ENCODE results near the gene PTPRD. TPM values are rescaled to one million over a fixed set of nuclear protein-coding genes. Genes with fewer than 3 reads are reported as not detected.

PTPRD gene
- total RNA-seq, 1 experiment from 2014 or later = not detected

GRCh38 chr9:8725635-8726034 is 1887.2 kb downstream of the PTPRD start:
- DNase-seq (ENCODE audit: low spot score) = no peak
- intact Hi-C loops (cut with micrococcal nuclease; ENCODE audit: unreplicated experiment) = no loop called here
- TF ChIP-seq CTCF (conservative IDR thresholded peaks at IDR 0.05; ENCODE audit: low read depth, low read length) (no peak), EZH2 (IDR thresholded peaks at IDR 0.05; ENCODE audit: borderline replicate concordance, low read depth, low read length, poor library complexity, severe bottlenecking) (no peak)
- CTCF ChIA-PET = no interaction called here
- Histone ChIP-seq H3K27me3 (replicated peaks; ENCODE audit: insufficient read depth, low read depth, low read length, poor library complexity) (no peaks in the 10 kb centered on the region), H3K36me3 (ENCODE audit: insufficient read depth, low read length, poor library complexity, severe bottlenecking) (no peaks in the 10 kb centered on the region), H3K27ac (ENCODE audit: low read depth, low read length, poor library complexity, severe bottlenecking) (no peak overlapping the region), H3K4me1 (ENCODE audit: insufficient read depth, low read length, poor library complexity, severe bottlenecking) (no peaks in the 10 kb centered on the region), H3K9me3 (ENCODE audit: low read depth, low read length, poor library complexity, severe bottlenecking) (no peaks in the 10 kb centered on the region), H3K4me3 (ENCODE audit: low read depth, low read length, poor library complexity, severe bottlenecking) (no peak overlapping the region)
- BruUV-seq (replicated peaks) = no TSS peak
- POLR2A ChIA-PET (ENCODE audit: low non-redundant PET) = no interaction called here

GRCh38 chr9:8724284-8725018 is 1888.4 kb downstream of the PTPRD start:
- TF ChIP-seq EZH2 (IDR thresholded peaks at IDR 0.05; ENCODE audit: borderline replicate concordance, low read depth, low read length, poor library complexity, severe bottlenecking) = no peak
- TF ChIP-seq CTCF (conservative IDR thresholded peaks at IDR 0.05; ENCODE audit: low read depth, low read length) = no peak
- no peak overlapping the region for H3K4me3 ChIP-seq (ENCODE audit: low read depth, low read length, poor library complexity, severe bottlenecking)
- POLR2A ChIA-PET (ENCODE audit: low non-redundant PET) = no interaction called here
- DNase-seq (ENCODE audit: low spot score) = no peak
- BruUV-seq (replicated peaks) = no TSS peak
- no peaks in the 10 kb centered on the region for H3K36me3 ChIP-seq (ENCODE audit: insufficient read depth, low read length, poor library complexity, severe bottlenecking)
- H3K9me3 ChIP-seq (ENCODE audit: low read depth, low read length, poor library complexity, severe bottlenecking) = no peaks in the 10 kb centered on the region
- intact Hi-C loops (cut with micrococcal nuclease; ENCODE audit: unreplicated experiment) = no loop called here
- no peaks in the 10 kb centered on the region for H3K4me1 ChIP-seq (ENCODE audit: insufficient read depth, low read length, poor library complexity, severe bottlenecking)
- CTCF ChIA-PET = no interaction called here
- H3K27me3 ChIP-seq (replicated peaks; ENCODE audit: insufficient read depth, low read depth, low read length, poor library complexity) = no peaks in the 10 kb centered on the region
- H3K27ac ChIP-seq (ENCODE audit: low read depth, low read length, poor library complexity, severe bottlenecking) = no peak overlapping the region

- DNase-seq (ENCODE audit: low spot score) = peak; percentile 9
- Histone ChIP-seq H3K27me3 (replicated peaks; ENCODE audit: insufficient read depth, low read depth, low read length, poor library complexity) (no peaks in the 10 kb centered on the region), H3K4me3 (ENCODE audit: low read depth, low read length, poor library complexity, severe bottlenecking) (no peak overlapping the region), H3K27ac (ENCODE audit: low read depth, low read length, poor library complexity, severe bottlenecking) (no peak overlapping the region), H3K36me3 (ENCODE audit: insufficient read depth, low read length, poor library complexity, severe bottlenecking) (no peaks in the 10 kb centered on the region), H3K9me3 (ENCODE audit: low read depth, low read length, poor library complexity, severe bottlenecking) (no peaks in the 10 kb centered on the region), H3K4me1 (ENCODE audit: insufficient read depth, low read length, poor library complexity, severe bottlenecking) (peaks cover 6% of the 10 kb centered on the region)
- POLR2A ChIA-PET (ENCODE audit: low non-redundant PET) = no interaction called here
- TF ChIP-seq CTCF (conservative IDR thresholded peaks at IDR 0.05; ENCODE audit: low read depth, low read length) = no peak
- TF ChIP-seq EZH2 (IDR thresholded peaks at IDR 0.05; ENCODE audit: borderline replicate concordance, low read depth, low read length, poor library complexity, severe bottlenecking) = no peak
- intact Hi-C loops (cut with micrococcal nuclease; ENCODE audit: unreplicated experiment) = no loop called here
- CTCF ChIA-PET = no interaction called here
- BruUV-seq (replicated peaks) = no TSS peak
These were observed 1889.6 kb downstream of the PTPRD start for GRCh38 chr9:8723195-8723594.
